GM12891 (cell line): ENCODE results near the gene MEIS1.

Experiments used
- DNase-seq: peaks from one replicate; pipeline ENCODE4 v3.0.0; 2011; ENCODE audit warnings: low spot score; ENCODE audit not compliant: insufficient read length
- FAIRE-seq: peaks from 2 replicates; lab custom pipeline; 2011; peaks lifted over from hg19 to GRCh38; lab: Jason Lieb, UNC
- PAX5 ChIP-seq: IDR thresholded peaks from 2 replicates; pipeline ENCODE4 v1.6.1; 2011; ENCODE audit warnings: low read length, moderate library complexity, mild to moderate bottlenecking; ENCODE audit not compliant: insufficient read depth, severe bottlenecking
- POLR2A ChIP-seq: IDR thresholded peaks from 2 replicates; pipeline ENCODE4 v1.6.1; 2011; ENCODE audit warnings: low read depth, low read length, control low read depth
- POLR2AphosphoS5 ChIP-seq: IDR thresholded peaks from 2 replicates; pipeline ENCODE4 v1.6.1; 2011; ENCODE audit warnings: low read depth, low read length, control low read depth
- POU2F2 ChIP-seq: IDR thresholded peaks from 2 replicates; pipeline ENCODE4 v1.6.1; 2011; ENCODE audit warnings: low read depth, mild to moderate bottlenecking, control low read depth, low read length, moderate library complexity
- SPI1 ChIP-seq: IDR thresholded peaks from 2 replicates; pipeline ENCODE4 v1.6.1; 2011; ENCODE audit warnings: low read depth, low read length, control low read depth
- TAF1 ChIP-seq: IDR thresholded peaks from 2 replicates; pipeline ENCODE4 v1.6.1; 2011; ENCODE audit warnings: low read depth, low read length, control low read depth

MEIS1 gene

DNA sequence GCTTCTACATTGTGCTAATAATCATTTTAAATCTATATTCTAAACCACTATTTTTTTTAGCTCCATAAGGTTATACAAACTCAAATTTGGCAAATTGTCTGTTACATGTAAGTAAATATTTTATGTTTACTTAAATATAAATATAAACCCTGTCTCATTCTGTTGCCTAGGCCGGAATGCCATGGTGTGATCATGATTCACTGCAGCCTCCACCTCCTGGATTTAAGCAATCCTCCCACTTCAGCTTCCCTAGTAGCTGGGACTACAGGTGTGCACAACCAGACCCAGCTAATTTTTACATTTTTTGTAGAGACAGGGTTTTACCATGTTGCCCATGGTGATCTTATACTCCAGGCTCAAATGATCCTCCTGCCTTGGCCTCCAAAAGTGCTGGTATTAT lies 124.7 kb downstream of the MEIS1 start:
- DNase-seq = no peak
- FAIRE-seq = no peak

DNA sequence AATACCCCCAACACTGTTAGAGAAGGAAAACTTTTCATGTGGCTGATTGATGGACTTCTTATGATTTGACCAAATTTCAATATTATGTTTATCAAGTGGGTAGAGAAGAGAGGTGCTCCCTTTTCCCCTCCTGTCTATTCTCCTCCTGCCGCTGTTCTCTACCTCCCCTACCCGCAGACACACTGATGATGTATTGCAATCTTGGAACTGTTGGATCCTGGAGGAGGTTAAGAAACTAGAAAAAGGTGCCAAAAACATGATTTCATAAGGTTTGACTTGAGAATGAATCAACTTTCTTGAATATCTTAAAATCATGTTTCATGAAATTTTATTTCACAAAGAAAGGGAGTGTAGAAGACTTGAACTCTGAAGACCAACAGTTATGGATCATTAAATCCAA lies 125.8 kb downstream of the MEIS1 start:
- no peak for FAIRE-seq
- no peak for DNase-seq
- no peak for TF ChIP-seq POU2F2
- no peak for TF ChIP-seq PAX5
- no peak for TF ChIP-seq POLR2AphosphoS5
- TF ChIP-seq POLR2A = no peak
- TF ChIP-seq TAF1 = no peak
- no peak for TF ChIP-seq SPI1

More for the DNA sequence above, 124.7 kb downstream of the MEIS1 start:
- TF ChIP-seq POU2F2 = no peak
- no peak for TF ChIP-seq SPI1
- no peak for TF ChIP-seq POLR2AphosphoS5
- TF ChIP-seq PAX5 = no peak
- no peak for TF ChIP-seq POLR2A
- no peak for TF ChIP-seq TAF1

DNA sequence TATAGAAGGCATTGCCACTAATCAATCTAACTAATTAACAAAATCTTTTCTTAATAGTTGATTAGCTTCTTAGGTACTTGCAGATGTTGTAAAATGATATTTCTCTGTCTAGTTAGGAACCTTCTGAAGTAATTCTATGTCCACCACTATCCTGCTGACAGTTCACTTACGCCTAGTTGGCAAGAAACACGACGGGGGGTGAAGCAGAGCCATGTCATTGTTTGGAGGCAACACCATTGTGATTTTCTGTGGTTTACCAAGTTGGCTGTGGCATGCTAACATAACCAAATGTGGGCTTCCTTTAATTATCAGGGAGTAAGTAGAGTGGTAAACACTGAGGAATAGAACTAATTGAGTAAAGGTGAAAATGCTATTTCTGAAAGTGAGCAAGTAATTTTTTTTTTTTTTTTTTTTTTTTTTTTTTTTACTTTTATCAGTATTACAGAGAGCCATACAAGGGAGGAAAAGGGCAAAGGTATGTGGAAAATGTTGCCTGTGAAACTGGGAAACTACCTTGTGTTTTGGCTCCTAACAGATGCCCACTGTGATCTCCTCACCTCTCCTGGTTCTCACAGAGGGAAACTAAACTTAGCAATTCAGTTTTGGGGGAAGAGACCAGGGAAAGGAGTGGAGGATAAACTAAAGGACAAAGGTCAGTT lies 126.8 kb downstream of the MEIS1 start:
- FAIRE-seq (no peak), DNase-seq (no peak)
- no peak for TF ChIP-seq POLR2A
- TF ChIP-seq TAF1 = no peak

DNA sequence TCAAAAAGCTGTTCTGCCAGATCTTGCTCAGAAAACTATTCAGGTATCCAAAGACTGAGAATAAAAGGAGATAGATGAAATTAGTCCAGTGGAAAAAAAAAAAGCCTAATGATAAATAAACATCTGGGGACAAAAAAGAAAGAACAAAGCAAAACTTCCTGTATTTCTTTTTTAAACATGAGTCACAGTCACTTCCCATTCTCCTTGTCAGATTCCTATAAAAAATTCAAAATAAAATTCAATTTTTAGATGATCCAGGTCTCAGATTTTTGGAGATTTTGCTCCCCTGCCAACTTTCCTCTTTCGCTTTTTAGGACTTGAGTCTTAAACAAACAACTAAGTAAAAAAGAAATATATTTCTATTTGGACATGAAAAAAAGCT lies 127.4 kb downstream of the MEIS1 start:
- TF ChIP-seq POLR2A (no peak), PAX5 (no peak), SPI1 (no peak), POU2F2 (no peak), TAF1 (no peak), POLR2AphosphoS5 (no peak)
- no peak for DNase-seq
- no peak for FAIRE-seq

DNA sequence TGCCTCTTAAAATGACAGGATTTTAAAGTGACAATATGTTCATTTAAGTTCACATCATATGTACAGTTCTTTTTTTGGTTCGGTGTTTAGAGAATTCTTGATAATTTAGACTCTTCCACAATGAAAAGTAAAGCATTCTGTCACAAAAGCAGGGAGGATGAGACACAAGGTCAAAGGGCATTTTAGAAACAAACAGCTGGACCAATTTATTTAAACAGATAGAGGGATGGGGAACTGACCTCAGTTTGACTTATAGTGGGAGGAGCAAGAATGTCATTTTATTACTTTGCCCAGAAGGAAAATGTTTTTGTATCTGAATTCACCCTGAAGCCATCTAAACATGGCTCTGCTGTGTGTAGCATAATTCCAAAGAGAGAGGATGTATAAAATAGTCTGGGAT lies 128.5 kb downstream of the MEIS1 start:
- no peak for FAIRE-seq

DNA sequence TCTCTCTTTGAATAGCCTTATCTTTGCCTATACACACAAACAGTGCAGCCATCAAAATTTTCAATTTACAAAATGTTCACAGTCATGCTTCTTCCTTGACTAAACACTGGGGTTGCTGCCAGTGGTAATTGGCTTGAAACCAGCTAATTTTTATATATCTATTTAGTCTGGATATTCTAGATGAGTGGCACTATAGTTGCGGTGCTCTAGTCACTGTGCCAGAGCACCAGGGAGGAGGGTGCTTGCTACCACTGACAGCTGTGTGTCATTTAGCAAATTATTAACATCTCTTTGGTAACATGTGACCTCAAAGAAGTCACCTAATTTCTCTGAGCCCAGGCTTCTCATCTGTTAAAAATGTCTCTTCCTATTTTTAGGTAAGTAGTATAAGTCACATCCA lies 130.4 kb downstream of the MEIS1 start:
- TF ChIP-seq POLR2AphosphoS5 = no peak
- TF ChIP-seq POLR2A = no peak
- no peak for TF ChIP-seq TAF1
- TF ChIP-seq SPI1 = no peak
- TF ChIP-seq POU2F2 = no peak
- no peak for DNase-seq
- FAIRE-seq = no peak

More for the DNA sequence above, 128.5 kb downstream of the MEIS1 start:
- TF ChIP-seq POLR2A (no peak), POLR2AphosphoS5 (no peak)
- no peak for DNase-seq

DNA sequence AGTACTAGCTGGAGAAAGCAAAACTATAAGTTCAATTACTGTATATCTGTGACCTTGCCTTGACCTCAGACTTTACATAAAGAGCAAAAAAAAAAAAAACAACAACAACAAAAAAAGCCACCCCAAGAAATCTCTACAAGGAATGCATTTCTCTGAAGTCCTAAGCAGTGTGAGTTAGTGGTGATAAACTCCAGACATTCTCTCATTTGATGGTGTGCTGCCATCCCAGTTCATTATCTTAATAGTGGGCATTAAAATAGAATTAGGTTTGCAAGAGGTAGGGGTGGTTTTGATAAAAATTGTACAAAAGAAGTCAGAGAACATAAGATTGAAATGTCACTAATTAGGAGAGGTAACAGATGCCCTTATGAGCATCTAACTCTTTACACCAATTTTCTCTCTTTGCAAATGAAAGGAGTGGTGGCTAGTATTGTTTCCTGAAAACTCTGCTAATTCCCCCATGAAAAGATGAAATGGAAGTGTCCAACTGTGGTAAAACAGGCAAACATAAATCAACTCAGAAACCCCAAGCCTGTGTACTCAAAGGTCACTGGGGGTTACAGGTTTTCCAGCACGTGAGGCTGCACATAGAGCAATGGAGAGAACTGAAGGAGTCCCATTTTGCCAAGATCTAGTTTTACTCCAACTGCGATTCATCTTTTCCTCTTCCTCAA lies 131.9 kb downstream of the MEIS1 start:
- FAIRE-seq (no peak), DNase-seq (no peak)
- no peak for TF ChIP-seq PAX5
- no peak for TF ChIP-seq POLR2AphosphoS5
- TF ChIP-seq SPI1 = no peak
- no peak for TF ChIP-seq POU2F2
- TF ChIP-seq POLR2A = no peak
- no peak for TF ChIP-seq TAF1

DNA sequence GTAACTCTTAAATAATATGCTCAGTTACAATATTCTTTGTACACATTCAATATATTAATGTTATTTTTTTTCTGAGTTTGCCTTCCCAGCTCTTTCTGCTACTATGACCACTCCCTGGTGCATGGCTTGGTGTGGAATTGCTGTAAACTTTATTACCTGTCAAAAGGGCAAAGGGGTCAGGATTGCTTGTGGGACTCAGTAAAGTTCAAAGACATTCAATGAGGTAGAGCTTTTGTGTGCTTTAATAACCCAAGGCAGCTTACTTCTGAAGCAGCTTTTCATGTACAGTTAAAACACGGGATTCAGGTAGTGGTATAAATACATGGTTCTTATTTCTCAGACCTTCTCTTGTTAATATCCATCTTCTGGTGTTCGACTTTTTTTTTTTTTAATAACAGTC lies 132.8 kb downstream of the MEIS1 start:
- DNase-seq = no peak
- no peak for FAIRE-seq
- no peak for TF ChIP-seq SPI1

DNA sequence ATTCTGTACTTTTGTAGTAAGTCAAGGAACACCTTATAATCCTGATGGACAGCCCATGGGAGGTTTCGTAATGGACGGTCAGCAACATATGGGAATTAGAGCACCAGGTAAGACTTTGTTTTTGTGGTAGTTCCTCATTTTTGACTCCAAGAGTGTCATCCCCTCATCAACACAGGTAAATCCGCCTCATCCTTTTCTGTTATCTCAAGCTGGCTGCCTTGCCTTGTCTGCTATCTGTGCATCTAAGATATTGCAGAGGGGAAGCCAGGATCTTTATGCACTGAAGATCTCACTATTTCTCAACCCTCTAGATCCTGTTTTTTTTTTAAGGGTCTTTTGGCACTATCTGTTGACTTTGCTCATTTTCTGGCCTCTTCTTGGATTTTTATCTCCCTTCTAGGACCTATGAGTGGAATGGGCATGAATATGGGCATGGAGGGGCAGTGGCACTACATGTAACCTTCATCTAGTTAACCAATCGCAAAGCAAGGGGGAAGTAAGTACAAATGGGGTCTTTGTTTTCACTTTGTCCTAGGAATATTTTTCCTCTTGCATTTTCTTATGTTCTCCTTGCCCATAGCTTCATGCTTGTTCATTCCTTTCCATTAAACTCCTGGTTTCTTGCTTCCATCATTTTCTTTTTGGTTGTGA lies 133.8 kb downstream of the MEIS1 start:
- no peak for TF ChIP-seq POLR2A
- no peak for TF ChIP-seq TAF1
- no peak for TF ChIP-seq POU2F2
- TF ChIP-seq SPI1 = no peak
- TF ChIP-seq POLR2AphosphoS5 = no peak
- TF ChIP-seq PAX5 = no peak
- no peak for FAIRE-seq

DNA sequence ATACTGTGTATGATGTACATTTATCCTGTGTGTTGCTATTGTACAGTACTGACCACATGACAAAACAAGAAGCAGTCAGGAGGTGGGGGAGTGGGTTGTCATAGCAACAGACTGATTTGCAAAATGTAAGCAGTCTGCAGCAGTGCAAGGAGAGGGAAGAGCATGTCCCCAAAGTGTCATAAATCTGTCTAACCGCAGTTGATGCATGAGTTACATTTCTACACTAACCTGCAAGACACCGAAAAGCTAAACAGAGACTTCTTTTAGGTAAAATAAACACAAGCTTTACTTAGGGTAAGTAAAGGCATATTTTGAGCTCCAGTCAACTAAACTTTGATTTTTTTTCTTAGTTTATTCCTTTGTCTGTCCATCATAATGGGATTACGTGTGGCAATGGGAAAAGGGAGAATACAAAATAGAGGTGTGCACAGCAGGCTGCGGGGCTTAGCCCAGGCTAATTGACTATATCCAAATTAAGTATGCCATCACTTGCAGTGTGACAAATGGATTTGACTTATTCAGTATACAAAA lies 134.5 kb downstream of the MEIS1 start:
- no peak for FAIRE-seq
- DNase-seq = no peak
- TF ChIP-seq POLR2AphosphoS5 = no peak
- TF ChIP-seq TAF1 = no peak
- no peak for TF ChIP-seq POU2F2
- TF ChIP-seq PAX5 = no peak
- no peak for TF ChIP-seq POLR2A
- TF ChIP-seq SPI1 = no peak

More for the DNA sequence above, 133.8 kb downstream of the MEIS1 start:
- no peak for DNase-seq
